Mesodermal cell (in vitro differentiated cells): Measurements from ENCODE around the gene PLEKHG5.
"Not testable (repeated sequence)": the region's sequence is repeated elsewhere in the genome, so short reads cannot be mapped to it uniquely, and the experiment has no call there.

Experiments used
- H3K27ac ChIP-seq: 2 replicates; pipeline ENCODE4 v1.7.0; 2013; ENCODE audit warnings: mild to moderate bottlenecking, low read depth, low read length, moderate library complexity; ENCODE audit not compliant: severe bottlenecking
- H3K36me3 ChIP-seq: 2 replicates; pipeline ENCODE4 v1.7.1; 2013; ENCODE audit warnings: mild to moderate bottlenecking, low read length, moderate library complexity; ENCODE audit not compliant: control insufficient read depth, insufficient read depth
- H3K4me1 ChIP-seq: one replicate; pipeline ENCODE4 v1.7.1; 2013; ENCODE audit warnings: mild to moderate bottlenecking, low read length; ENCODE audit not compliant: insufficient read depth, control insufficient read depth, poor library complexity, severe bottlenecking
- H3K4me3 ChIP-seq: 2 replicates; pipeline ENCODE4 v1.7.0; 2013; ENCODE audit warnings: low read length, control low read depth, mild to moderate bottlenecking; ENCODE audit not compliant: insufficient read depth, poor library complexity, severe bottlenecking; ENCODE audit errors: extremely low read depth
- H3K9me3 ChIP-seq: 2 replicates; pipeline ENCODE4 v1.7.1; 2013; ENCODE audit warnings: mild to moderate bottlenecking, low read length, moderate library complexity; ENCODE audit not compliant: control insufficient read depth
- WGBS, 2 experiments: methylation state at CpG; one replicate each; pipeline ENCODE4 v1.1.5; 2013; ENCODE audit warnings: missing lambda C conversion rate in 2 of 2; ENCODE audit not compliant: insufficient coverage in 2 of 2; 5-methylcytosine and 5-hydroxymethylcytosine counted together

Gene PLEKHG5

GRCh38 chr1:6461538-6462411 is 29.7 kb downstream of the PLEKHG5 start:
- H3K4me3 ChIP-seq: no peak overlapping the region
- WGBS, 2 experiments: 96 to 97% methylated on average over 46 to 48 of the region's 48 CpGs
- peaks cover 5% of the 10 kb centered on the region for H3K4me1 ChIP-seq

GRCh38 chr1:6461051-6461530 is 30.4 kb downstream of the PLEKHG5 start:
- H3K4me1 ChIP-seq: peaks cover 5% of the 10 kb centered on the region
- H3K27ac ChIP-seq: no peak overlapping the region
- no peaks in the 10 kb centered on the region for H3K9me3 ChIP-seq
- 95 to 97% methylated on average over 34 to 40 of the region's 40 CpGs for whole genome bisulfite sequencing, 2 experiments
- no peak overlapping the region for H3K4me3 ChIP-seq
- H3K36me3 ChIP-seq: peaks cover 13% of the 10 kb centered on the region

More at GRCh38 chr1:6461538-6462411, 29.7 kb downstream of the PLEKHG5 start:
- Histone ChIP-seq H3K27ac (no peak overlapping the region), H3K9me3 (no peaks in the 10 kb centered on the region), H3K36me3 (peaks cover 13% of the 10 kb centered on the region)

- 68 to 73% methylated on average over 23 to 37 of the region's 39 CpGs for WGBS, 2 experiments
- no peak overlapping the region for H3K27ac ChIP-seq
- H3K36me3 ChIP-seq: peaks cover 13% of the 10 kb centered on the region
- H3K4me3 ChIP-seq: no peak overlapping the region
- peaks cover 5% of the 10 kb centered on the region for H3K4me1 ChIP-seq
- no peaks in the 10 kb centered on the region for H3K9me3 ChIP-seq
Observed at GRCh38 chr1:6460301-6461050, 31.0 kb downstream of the PLEKHG5 start.

- WGBS, 2 experiments: 38 to 57% methylated on average over 14 to 16 of the region's 18 CpGs
- Histone ChIP-seq H3K27ac (no peak overlapping the region), H3K9me3 (no peaks in the 10 kb centered on the region), H3K4me3 (no peak overlapping the region), H3K4me1 (peaks cover 5% of the 10 kb centered on the region), H3K36me3 (peaks cover 13% of the 10 kb centered on the region)
Observed at GRCh38 chr1:6459850-6460265, 31.6 kb downstream of the PLEKHG5 start.

- Histone ChIP-seq H3K4me1 (peaks cover 8% of the 10 kb centered on the region), H3K36me3 (no peaks in the 10 kb centered on the region), H3K27ac (no peak overlapping the region), H3K4me3 (no peak overlapping the region), H3K9me3 (no peaks in the 10 kb centered on the region)
- 84 to 93% methylated on average over 7 to 10 of the region's 11 CpGs for WGBS, 2 experiments
Observed at GRCh38 chr1:6456800-6457466, 34.5 kb downstream of the PLEKHG5 start.

GRCh38 chr1:6455752-6456520 is 35.5 kb downstream of the PLEKHG5 start:
- not testable (repeated sequence) for H3K27ac ChIP-seq, H3K9me3 ChIP-seq
- 84 to 88% methylated on average over 49 to 54 of the region's 58 CpGs for WGBS, 2 experiments

GRCh38 chr1:6454856-6455751 is 36.4 kb downstream of the PLEKHG5 start:
- WGBS, 2 experiments: 18 to 21% methylated on average over 91 to 98 of the region's 115 CpGs
- Histone ChIP-seq H3K4me3 (peak overlapping the region; percentile 11), H3K4me1 (peaks cover 3% of the 10 kb centered on the region), H3K27ac (no peak overlapping the region), H3K9me3 (no peaks in the 10 kb centered on the region), H3K36me3 (no peaks in the 10 kb centered on the region)

More at GRCh38 chr1:6455752-6456520, 35.5 kb downstream of the PLEKHG5 start:
- not testable (repeated sequence) for H3K36me3 ChIP-seq, H3K4me3 ChIP-seq, H3K4me1 ChIP-seq

GRCh38 chr1:6453895-6454855 is 37.3 kb downstream of the PLEKHG5 start:
- not testable (repeated sequence) for H3K36me3 ChIP-seq, H3K9me3 ChIP-seq, H3K4me1 ChIP-seq, H3K27ac ChIP-seq
- WGBS, 2 experiments: 26 to 33% methylated on average over 62 to 69 of the region's 85 CpGs
- H3K4me3 ChIP-seq: peak overlapping the region; percentile 11
